Hematopoietic multipotent progenitor cell treated with erythropoietin and hydrocortisone succinate and interleukin-3 and kit ligand, for 17 days (in vitro differentiated cells): Measurements from ENCODE around the gene TAS2R60.
"Not testable (repeated sequence)": the region's sequence is repeated elsewhere in the genome, so short reads cannot be mapped to it uniquely, and the experiment has no call there.

Source experiments
- DNase-seq: peaks from one replicate; pipeline ENCODE4 v3.0.0-alpha.2; 2015; ENCODE audit warnings: low spot score

The TAS2R60 gene

GRCh38 chr7:143479055-143479766 is 36.0 kb downstream of the TAS2R60 start:
- DNase-seq = no peak

GRCh38 chr7:143480501-143480900 is 37.2 kb downstream of the TAS2R60 start:
- no peak for DNase-seq

- DNase-seq = no peak
These were observed 40.9 kb downstream of the TAS2R60 start for GRCh38 chr7:143484119-143484518.

GRCh38 chr7:143485094-143485493 is 41.8 kb downstream of the TAS2R60 start:
- DNase-seq = no peak

- no peak for DNase-seq
These were observed 42.2 kb downstream of the TAS2R60 start for GRCh38 chr7:143485500-143485899.

GRCh38 chr7:143486266-143486665 is 43.0 kb downstream of the TAS2R60 start:
- not testable (repeated sequence) for DNase-seq

GRCh38 chr7:143487061-143487460 is 43.8 kb downstream of the TAS2R60 start:
- no peak for DNase-seq

- no peak for DNase-seq
These were observed 44.3 kb downstream of the TAS2R60 start for GRCh38 chr7:143487566-143487965.

- DNase-seq = no peak
These were observed 47.6 kb downstream of the TAS2R60 start for GRCh38 chr7:143490717-143491306.

- no peak for DNase-seq
These were observed 48.8 kb downstream of the TAS2R60 start for GRCh38 chr7:143492043-143492471.

GRCh38 chr7:143492799-143493739 is 49.8 kb downstream of the TAS2R60 start:
- no peak for DNase-seq

GRCh38 chr7:143493751-143494150 is 50.5 kb downstream of the TAS2R60 start:
- no peak for DNase-seq
